C1 segment of cervical spinal cord (tissue), 14 donors: ENCODE results near the gene L3MBTL1.

Experiments
- DNase-seq, 14 donors: peaks; one replicate each; lab custom pipeline; 2025; lab: John Stamatoyannopoulos, UW

Gene L3MBTL1

DNA sequence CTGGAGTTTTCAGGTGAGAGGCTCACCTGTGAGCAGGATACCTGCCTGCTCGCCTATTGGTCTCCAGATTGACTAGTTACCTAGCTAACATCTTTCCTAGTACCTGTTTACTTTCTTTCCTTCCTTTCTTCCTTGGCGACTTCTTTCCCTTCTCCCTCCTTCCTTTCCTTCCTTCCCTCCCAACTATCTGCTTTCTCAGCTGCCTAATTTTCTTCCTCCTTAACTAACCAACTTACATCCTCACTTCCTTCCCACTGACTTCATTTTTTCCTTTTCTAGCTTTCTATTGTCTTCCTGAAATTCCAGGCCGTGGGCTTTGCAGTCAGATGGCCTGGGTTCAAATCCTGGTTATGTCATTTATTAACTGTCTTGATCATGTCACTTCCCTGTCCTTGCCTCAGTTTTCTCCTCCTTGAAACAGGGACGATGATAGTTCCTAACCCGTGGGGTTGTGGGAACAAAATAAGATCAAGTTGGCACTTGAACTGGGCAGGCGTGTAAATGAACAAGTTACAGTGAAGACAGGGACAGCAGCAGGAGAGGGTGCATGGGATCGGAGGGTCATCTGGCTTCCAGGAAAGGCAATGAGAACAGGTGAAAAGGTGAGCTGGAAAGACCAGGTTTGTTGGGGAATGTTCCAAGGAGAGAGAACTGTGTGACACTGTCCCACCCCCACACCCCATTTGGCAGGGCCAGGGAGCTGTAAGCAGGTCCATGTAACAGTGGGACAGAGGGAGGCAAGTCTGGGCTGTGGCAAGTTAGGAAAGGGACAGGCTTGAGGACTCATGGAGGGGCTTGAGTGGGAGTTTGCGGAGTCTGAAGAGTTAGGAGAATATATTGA lies 51.9 kb downstream of the L3MBTL1 start:
- DNase-seq: no peak

GRCh38 chr20:43560974-43561373 lies 53.5 kb downstream of the L3MBTL1 start:
- no peak for DNase-seq

- DNase-seq: no peak
These were observed 55.9 kb downstream of the L3MBTL1 start for GRCh38 chr20:43563429-43563828.

GRCh38 chr20:43563991-43564390 lies 56.5 kb downstream of the L3MBTL1 start:
- no peak for DNase-seq

DNA sequence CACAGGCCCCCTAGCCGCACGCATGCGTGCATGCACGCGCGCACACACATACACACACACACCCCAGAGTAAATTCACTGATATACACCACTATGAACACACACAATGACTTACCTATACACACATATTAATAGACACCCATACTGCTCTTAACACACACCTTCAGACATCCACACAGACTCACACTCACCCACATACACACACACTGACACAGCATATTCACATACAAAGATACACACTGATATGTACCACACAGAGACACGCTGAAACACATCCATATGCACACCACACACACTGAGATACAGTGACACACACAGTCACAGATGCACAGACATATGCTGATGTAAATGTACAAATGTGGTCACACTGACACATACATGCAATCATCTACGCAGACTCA lies 57.0 kb downstream of the L3MBTL1 start:
- peak in 1 of 14 donors; percentile 10 for DNase-seq

DNA sequence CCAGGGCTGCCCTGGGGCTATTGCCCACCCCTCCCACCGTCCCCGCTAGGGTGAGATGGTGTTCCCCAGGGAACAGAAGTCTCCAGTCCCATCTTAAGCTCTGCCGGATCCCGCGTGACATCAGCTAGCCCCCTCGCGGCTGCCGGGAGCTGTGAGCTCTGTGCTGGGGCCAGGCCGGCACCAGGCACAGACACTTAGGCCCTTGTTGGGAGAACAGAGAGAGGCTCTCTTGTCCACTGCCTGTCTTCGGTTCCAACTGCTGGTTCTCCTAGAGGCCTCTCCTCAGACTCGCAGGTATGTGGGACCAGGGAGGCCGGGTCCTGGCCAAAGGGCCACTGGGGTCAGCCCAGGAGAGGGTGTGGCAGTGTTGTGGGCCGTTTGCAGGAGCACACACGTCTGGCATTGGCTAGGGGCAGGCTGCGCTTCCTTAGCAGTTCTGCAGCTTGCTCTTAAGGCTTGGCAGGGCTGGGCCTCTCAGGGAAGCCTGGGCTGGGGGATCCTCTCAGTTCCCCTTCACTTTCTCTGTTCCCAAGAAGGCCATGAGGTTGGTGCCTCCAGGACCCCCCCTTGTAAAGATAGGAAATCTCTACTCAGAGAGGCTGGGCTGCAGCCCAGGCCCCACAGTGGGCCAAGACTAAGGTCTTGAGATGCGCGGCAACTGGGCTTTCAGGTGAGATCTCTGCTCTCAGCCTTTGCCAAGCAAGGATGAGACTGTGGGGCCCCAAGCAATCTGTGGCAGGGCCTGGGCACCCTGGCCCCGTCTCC lies 57.7 kb downstream of the L3MBTL1 start:
- DNase-seq: peak in 11 of 14 donors; percentile 42 to 87 (median 61)

- peak in 7 of 14 donors; percentile 14 to 63 (median 40) for DNase-seq
These were observed 58.2 kb downstream of the L3MBTL1 start for GRCh38 chr20:43565758-43566104.

GRCh38 chr20:43567477-43567876 lies 60.0 kb downstream of the L3MBTL1 start:
- DNase-seq: no peak

GRCh38 chr20:43568706-43569105 lies 61.2 kb downstream of the L3MBTL1 start:
- DNase-seq: no peak

DNA sequence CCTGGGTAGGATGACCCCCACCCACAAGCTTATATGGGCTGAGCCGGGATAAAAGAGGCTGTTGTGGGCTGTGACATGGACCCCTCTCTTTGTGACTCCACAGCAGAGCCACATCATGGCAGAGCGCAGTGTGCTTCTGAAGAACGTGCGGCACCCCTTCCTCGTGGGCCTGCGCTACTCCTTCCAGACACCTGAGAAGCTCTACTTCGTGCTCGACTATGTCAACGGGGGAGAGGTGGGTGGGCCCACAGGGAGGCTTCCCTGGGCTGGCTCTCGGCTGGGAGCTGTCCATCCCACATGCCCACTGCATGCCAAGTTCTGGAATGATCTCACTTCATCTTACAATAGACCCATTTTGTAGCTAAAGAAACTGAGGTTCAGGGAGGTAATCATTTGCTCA lies 61.8 kb downstream of the L3MBTL1 start:
- no peak for DNase-seq

DNA sequence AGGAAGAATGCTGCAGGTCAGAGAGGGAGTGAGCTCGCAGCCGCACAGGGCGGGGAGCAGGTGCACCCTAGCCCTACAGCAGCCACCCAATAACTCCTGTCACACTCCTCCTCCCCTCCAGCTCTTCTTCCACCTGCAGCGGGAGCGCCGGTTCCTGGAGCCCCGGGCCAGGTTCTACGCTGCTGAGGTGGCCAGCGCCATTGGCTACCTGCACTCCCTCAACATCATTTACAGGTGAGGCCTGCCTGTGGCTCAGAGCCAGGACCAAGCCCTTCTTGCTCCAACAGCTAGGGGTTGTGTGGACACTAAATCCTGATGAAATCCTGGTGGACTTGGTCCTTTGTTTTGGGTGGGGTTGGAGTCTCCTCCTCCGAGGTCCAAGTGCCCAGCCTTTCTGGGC lies 63.0 kb downstream of the L3MBTL1 start:
- no peak for DNase-seq

DNA sequence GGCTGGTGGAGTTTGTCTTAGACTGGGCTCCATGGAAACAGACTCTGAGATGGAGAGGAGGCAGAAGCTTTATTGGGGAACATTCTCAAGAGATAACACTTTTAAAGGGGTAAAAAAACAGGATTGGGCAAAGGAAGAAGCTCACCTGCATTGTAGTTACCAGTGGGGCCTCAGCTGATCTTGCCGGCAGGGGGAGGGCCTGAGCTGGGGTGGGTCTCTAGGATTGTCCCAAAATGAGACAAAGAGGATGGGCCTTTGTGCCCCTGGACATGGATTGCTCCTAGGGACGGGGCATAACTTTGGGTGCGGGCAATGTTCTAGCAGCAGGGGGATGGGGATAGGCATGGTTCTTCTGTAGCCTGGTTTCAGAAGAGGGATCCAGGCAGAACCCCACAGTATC lies 63.8 kb downstream of the L3MBTL1 start:
- DNase-seq: no peak

GRCh38 chr20:43571771-43572170 lies 64.3 kb downstream of the L3MBTL1 start:
- no peak for DNase-seq

- no peak for DNase-seq
These were observed 65.4 kb downstream of the L3MBTL1 start for GRCh38 chr20:43572891-43573290.

DNA sequence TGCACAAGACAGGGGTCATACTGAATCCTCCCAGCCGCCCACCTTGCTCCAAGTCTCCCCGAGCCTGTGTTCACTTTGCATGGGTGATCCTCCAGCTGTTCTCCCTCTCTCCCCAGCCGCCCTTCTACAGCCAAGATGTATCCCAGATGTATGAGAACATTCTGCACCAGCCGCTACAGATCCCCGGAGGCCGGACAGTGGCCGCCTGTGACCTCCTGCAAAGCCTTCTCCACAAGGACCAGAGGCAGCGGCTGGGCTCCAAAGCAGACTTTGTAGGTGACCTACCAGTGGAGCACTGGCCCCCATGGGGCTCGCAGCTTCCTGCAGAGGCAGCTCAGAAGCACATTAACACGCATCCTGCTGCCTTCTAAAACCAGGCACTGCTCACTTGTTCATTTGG lies 68.6 kb downstream of the L3MBTL1 start:
- DNase-seq: no peak

- no peak for DNase-seq
These were observed 72.6 kb downstream of the L3MBTL1 start for GRCh38 chr20:43579861-43580793.

GRCh38 chr20:43583133-43583864 lies 75.8 kb downstream of the L3MBTL1 start:
- DNase-seq: no peak

- DNase-seq: peak in 11 of 14 donors; percentile 17 to 78 (median 41)
These were observed 76.5 kb downstream of the L3MBTL1 start for GRCh38 chr20:43583982-43584432.

- no peak for DNase-seq
These were observed 77.1 kb downstream of the L3MBTL1 start for GRCh38 chr20:43584448-43585136.

DNA sequence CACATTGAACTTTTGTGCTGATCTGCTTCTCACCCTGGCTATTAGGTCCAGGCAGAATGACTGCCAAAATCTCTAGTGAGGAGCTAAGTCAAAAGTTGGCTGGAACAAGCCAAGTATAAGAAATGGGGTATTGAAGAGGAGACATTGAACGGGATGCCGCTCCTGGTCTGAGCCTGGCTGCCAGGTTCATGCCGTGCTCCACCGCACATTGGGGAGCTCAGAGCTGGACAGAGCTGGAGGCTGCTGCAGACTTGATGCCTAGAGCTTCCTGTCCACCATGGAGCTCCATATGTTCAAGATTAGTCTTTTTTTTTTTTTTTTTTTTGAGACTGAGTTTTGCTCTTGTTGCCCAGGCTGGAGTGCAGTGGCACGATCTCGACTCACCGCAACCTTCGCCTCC lies 79.1 kb downstream of the L3MBTL1 start:
- peak in 5 of 14 donors; percentile 5 to 19 (median 12) for DNase-seq
